ENCODE measurements around the gene KIF18B.

Gene KIF18B

GRCh38 chr17:44977814-44978550, 30.4 kb upstream of the KIF18B start:
- in situ Hi-C loops (cut with MboI; ENCODE audit: low pct_unique_long_range_greater_than_20kb, low sequenced_read_pairs, unreplicated experiment) = no loop called here
- no peak for TF ChIP-seq CTCF (IDR thresholded peaks at IDR 0.05; ENCODE audit: extremely low read depth, insufficient read depth, missing control alignments)
- no peak for DNase-seq (ENCODE audit: low spot score)

- in situ Hi-C loops (cut with MboI; ENCODE audit: low pct_unique_long_range_greater_than_20kb, low sequenced_read_pairs, unreplicated experiment) = no loop called here
- no peak for DNase-seq (ENCODE audit: low spot score)
- TF ChIP-seq CTCF (IDR thresholded peaks at IDR 0.05; ENCODE audit: extremely low read depth, insufficient read depth, missing control alignments) = no peak
These were observed 29.5 kb upstream of the KIF18B start for GRCh38 chr17:44977065-44977464.

DNA sequence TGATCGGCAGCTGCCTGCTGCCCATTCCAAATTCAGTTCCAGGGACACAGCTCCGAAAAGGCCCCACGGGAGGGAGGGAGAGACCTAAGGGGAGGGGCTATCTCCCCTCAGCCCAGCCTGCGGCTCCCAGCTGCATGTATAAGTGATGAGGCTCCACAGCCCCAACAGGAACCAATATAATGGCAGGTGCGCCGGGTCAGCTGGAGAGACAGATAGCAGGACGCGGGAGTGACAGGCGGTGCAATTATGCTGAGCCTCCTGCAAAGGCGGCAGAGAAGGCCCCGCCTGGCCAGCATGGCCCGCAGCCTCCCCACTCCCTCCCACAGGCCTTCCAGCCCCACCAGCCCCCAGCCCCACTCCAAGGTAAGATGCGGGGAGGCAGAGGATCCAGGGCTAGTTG, 28.6 kb upstream of the KIF18B start:
- in situ Hi-C loops (cut with MboI; ENCODE audit: low pct_unique_long_range_greater_than_20kb, low sequenced_read_pairs, unreplicated experiment) = no loop called here
- no peak for DNase-seq (ENCODE audit: low spot score)
- no peak for TF ChIP-seq CTCF (IDR thresholded peaks at IDR 0.05; ENCODE audit: extremely low read depth, insufficient read depth, missing control alignments)

DNA sequence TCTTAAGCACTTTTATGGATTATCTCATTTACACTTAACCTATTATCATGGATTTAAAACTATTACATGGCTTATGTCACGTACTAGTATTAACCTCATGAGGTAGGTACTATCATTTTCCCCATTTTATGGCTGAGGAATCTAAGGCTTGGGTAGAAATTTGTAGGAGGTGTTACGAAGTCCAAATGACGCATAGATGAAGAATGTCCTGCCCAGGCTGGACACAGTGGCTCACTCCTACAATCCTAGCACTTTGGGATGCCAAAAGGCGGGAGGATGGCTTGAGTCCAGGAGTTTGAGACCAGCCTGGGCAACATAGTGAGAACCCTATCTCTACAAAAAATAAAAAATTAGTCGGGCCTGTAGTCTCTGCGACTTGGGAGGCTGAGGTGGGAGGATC, 25.4 kb upstream of the KIF18B start:
- no peak for TF ChIP-seq CTCF (IDR thresholded peaks at IDR 0.05; ENCODE audit: extremely low read depth, insufficient read depth, missing control alignments)
- in situ Hi-C loops (cut with MboI; ENCODE audit: low pct_unique_long_range_greater_than_20kb, low sequenced_read_pairs, unreplicated experiment) = no loop called here
- DNase-seq (ENCODE audit: low spot score) = no peak

- no peak for TF ChIP-seq CTCF (IDR thresholded peaks at IDR 0.05; ENCODE audit: extremely low read depth, insufficient read depth, missing control alignments)
- in situ Hi-C loops (cut with MboI; ENCODE audit: low pct_unique_long_range_greater_than_20kb, low sequenced_read_pairs, unreplicated experiment) = no loop called here
- DNase-seq (ENCODE audit: low spot score) = no peak
These were observed 24.4 kb upstream of the KIF18B start for GRCh38 chr17:44971776-44972483.

- TF ChIP-seq CTCF (IDR thresholded peaks at IDR 0.05; ENCODE audit: extremely low read depth, insufficient read depth, missing control alignments) = no peak
- peak; percentile 70 for DNase-seq (ENCODE audit: low spot score)
These were observed 22.7 kb upstream of the KIF18B start for GRCh38 chr17:44970136-44970741.

More at GRCh38 chr17:44970136-44970741, 22.7 kb upstream of the KIF18B start:
- in situ Hi-C loops (cut with MboI; ENCODE audit: low pct_unique_long_range_greater_than_20kb, low sequenced_read_pairs, unreplicated experiment) = no loop called here
